ENCODE measurements around the gene KAT6B. TPM values are rescaled to one million over a fixed set of nuclear protein-coding genes. Genes with fewer than 3 reads are reported as not detected.

Gene KAT6B
- total RNA-seq, 1 donor from 2014 or later: 21.3 TPM

- Mint-ChIP-seq H3K27ac (no peak overlapping the region), H3K27me3 (ENCODE audit: insufficient read depth, low read depth) (no peaks in the 10 kb centered on the region), H3K4me1 (peaks cover 11% of the 10 kb centered on the region), H3K9me3 (no peaks in the 10 kb centered on the region), H3K36me3 (peaks cover 2% of the 10 kb centered on the region), H3K4me3 (no peak overlapping the region)
- H3K9me3 ChIP-seq (ENCODE audit: low read depth): no peaks in the 10 kb centered on the region
- H3K36me3 ChIP-seq: no peaks in the 10 kb centered on the region
- no peaks in the 10 kb centered on the region for H3F3A ChIP-seq (ENCODE audit: low read depth)
- H3K27me3 ChIP-seq: no peaks in the 10 kb centered on the region
- H3K79me2 ChIP-seq (ENCODE audit: low read depth): peaks cover 11% of the 10 kb centered on the region
- H2AFZ ChIP-seq (replicated peaks): no peak overlapping the region
- TF ChIP-seq CTCF (IDR thresholded peaks at IDR 0.05) (no peak), EZH2phosphoT487 (IDR thresholded peaks at IDR 0.05) (no peak), EZH2 (IDR thresholded peaks at IDR 0.05) (no peak)
- no peak overlapping the region for H3K9ac ChIP-seq
- H4K20me1 ChIP-seq (ENCODE audit: low read depth): no peaks in the 10 kb centered on the region
- peaks cover 14% of the 10 kb centered on the region for H3K4me1 ChIP-seq
- no peak overlapping the region for H3K4me3 ChIP-seq
- no peak overlapping the region for H3K27ac ChIP-seq
- no peak overlapping the region for H3K4me2 ChIP-seq
- no peak for DNase-seq (ENCODE audit: low spot score)
These were observed 131.9 kb downstream of the KAT6B start for GRCh38 chr10:74958316-74958715.

GRCh38 chr10:74960670-74961069 lies 134.3 kb downstream of the KAT6B start:
- H3K27me3 ChIP-seq: no peaks in the 10 kb centered on the region
- no peaks in the 10 kb centered on the region for H3K9me3 ChIP-seq (ENCODE audit: low read depth)
- H4K20me1 ChIP-seq (ENCODE audit: low read depth): no peaks in the 10 kb centered on the region
- no peak overlapping the region for H3K4me3 ChIP-seq
- H3K27me3 Mint-ChIP-seq (ENCODE audit: insufficient read depth, low read depth): peaks cover 6% of the 10 kb centered on the region
- H3K27ac Mint-ChIP-seq: no peak overlapping the region
- H3K4me3 Mint-ChIP-seq: no peak overlapping the region
- peaks cover 14% of the 10 kb centered on the region for H3K79me2 ChIP-seq (ENCODE audit: low read depth)
- H3K27ac ChIP-seq: no peak overlapping the region
- TF ChIP-seq EZH2phosphoT487 (IDR thresholded peaks at IDR 0.05) (no peak), CTCF (IDR thresholded peaks at IDR 0.05) (no peak), EZH2 (IDR thresholded peaks at IDR 0.05) (no peak)
- H3K36me3 ChIP-seq: no peaks in the 10 kb centered on the region
- no peaks in the 10 kb centered on the region for H3K9me3 Mint-ChIP-seq
- H3K4me2 ChIP-seq: no peak overlapping the region
- peaks cover 8% of the 10 kb centered on the region for H3K4me1 Mint-ChIP-seq
- H3K9ac ChIP-seq: no peak overlapping the region
- DNase-seq (ENCODE audit: low spot score): no peak
- H3K36me3 Mint-ChIP-seq: peaks cover 11% of the 10 kb centered on the region
- H2AFZ ChIP-seq (replicated peaks): no peak overlapping the region
- no peaks in the 10 kb centered on the region for H3F3A ChIP-seq (ENCODE audit: low read depth)
- peaks cover 17% of the 10 kb centered on the region for H3K4me1 ChIP-seq

GRCh38 chr10:74962517-74962916 lies 136.1 kb downstream of the KAT6B start:
- Mint-ChIP-seq H3K36me3 (peaks cover 15% of the 10 kb centered on the region), H3K4me3 (no peak overlapping the region), H3K4me1 (peaks cover 10% of the 10 kb centered on the region), H3K9me3 (peaks cover 3% of the 10 kb centered on the region), H3K27ac (no peak overlapping the region), H3K27me3 (ENCODE audit: insufficient read depth, low read depth) (peaks cover 7% of the 10 kb centered on the region)
- Histone ChIP-seq H3K27me3 (no peaks in the 10 kb centered on the region), H3K9me3 (ENCODE audit: low read depth) (no peaks in the 10 kb centered on the region), H3K4me2 (no peak overlapping the region), H3K9ac (no peak overlapping the region), H3K36me3 (no peaks in the 10 kb centered on the region), H3K4me1 (peaks cover 17% of the 10 kb centered on the region), H3F3A (ENCODE audit: low read depth) (no peaks in the 10 kb centered on the region), H3K4me3 (no peak overlapping the region), H3K27ac (no peak overlapping the region), H3K79me2 (ENCODE audit: low read depth) (peaks cover 3% of the 10 kb centered on the region), H2AFZ (replicated peaks) (no peak overlapping the region), H4K20me1 (ENCODE audit: low read depth) (no peaks in the 10 kb centered on the region)
- TF ChIP-seq CTCF (IDR thresholded peaks at IDR 0.05) (no peak), EZH2phosphoT487 (IDR thresholded peaks at IDR 0.05) (no peak), EZH2 (IDR thresholded peaks at IDR 0.05) (no peak)
- DNase-seq (ENCODE audit: low spot score): no peak

All from neural progenitor cell (in vitro differentiated cells).